PC-3 (cell line): Measurements from ENCODE around the gene WWP2. TPM values are rescaled to one million over a fixed set of nuclear protein-coding genes. Genes with fewer than 3 reads are reported as not detected.

Source experiments
- ATAC-seq: fragments of 200-7000 bp; cut with Tn5 transposase; 2 replicates; pipeline ENCODE4 v1.9.1; 2020; ENCODE audit warnings: mild to moderate bottlenecking, moderate library complexity
- BruUV-seq: library from RNA; stranded (reverse); fragments of 400-500 nt; replicated peaks from 2 replicates; lab custom pipeline; 2021; lab: Mats Ljungman, UMichigan
- CTCF ChIA-PET: fragments of 300-600 bp; sonication (Branson Sonifier 250); formaldehyde crosslinking; loops from one replicate; lab custom pipeline; 2022; ENCODE audit warnings: antibody characterized with exemption; lab: Charles Lee
- POLR2A ChIA-PET: fragments of 300-600 bp; sonication (Branson Sonifier 250); formaldehyde crosslinking; loops from one replicate; lab custom pipeline; 2022; ENCODE audit warnings: antibody characterized with exemption; ENCODE audit not compliant: unreplicated experiment; lab: Charles Lee
- DNase-seq: peaks from one replicate; pipeline ENCODE4 v3.0.0-alpha.2; 2015
- H2AFZ ChIP-seq: fragments of 300-600 bp; sonication (generic); 2 replicates; pipeline ENCODE4 v1.6.0; 2016; ENCODE audit warnings: antibody characterized with exemption, low read length
- H3F3A ChIP-seq: fragments of 300-600 bp; sonication (generic); one replicate; pipeline ENCODE4 v1.6.0; 2017; ENCODE audit warnings: antibody characterized with exemption, low read length, control low read depth, mild to moderate bottlenecking; ENCODE audit not compliant: unreplicated experiment
- H3K27ac ChIP-seq: fragments of 300-600 bp; sonication (generic); 2 replicates; pipeline ENCODE4 v1.5.1; 2016; ENCODE audit warnings: mild to moderate bottlenecking, low read length
- H3K27me3 ChIP-seq: fragments of 300-600 bp; sonication (generic); 2 replicates; pipeline ENCODE4 v1.6.1; 2016; ENCODE audit warnings: low read length, mixed read lengths
- H3K36me3 ChIP-seq: fragments of 300-600 bp; sonication (generic); 2 replicates; pipeline ENCODE4 v1.6.1; 2016; ENCODE audit warnings: low read depth, mixed run types, low read length, mixed read lengths
- H3K4me1 ChIP-seq: fragments of 300-600 bp; sonication (generic); 2 replicates; pipeline ENCODE4 v1.5.1; 2016; ENCODE audit warnings: low read length; ENCODE audit not compliant: insufficient read depth
- H3K4me2 ChIP-seq: fragments of 300-600 bp; sonication (generic); 2 replicates; pipeline ENCODE4 v1.6.0; 2016; ENCODE audit warnings: low read length
- H3K4me3 ChIP-seq: fragments of 300-600 bp; sonication (generic); 2 replicates; pipeline ENCODE4 v1.5.1; 2016; ENCODE audit warnings: mild to moderate bottlenecking, low read length, mixed read lengths
- H3K79me2 ChIP-seq: fragments of 300-600 bp; sonication (generic); 2 replicates; pipeline ENCODE4 v1.6.1; 2017; ENCODE audit warnings: low read length, mixed read lengths
- H3K9ac ChIP-seq: fragments of 300-600 bp; sonication (generic); 2 replicates; pipeline ENCODE4 v1.6.0; 2016; ENCODE audit warnings: mild to moderate bottlenecking, low read length
- H3K9me2 ChIP-seq: fragments of 300-600 bp; sonication (generic); replicated peaks from 2 replicates; pipeline ENCODE4 v1.6.1; 2016; ENCODE audit warnings: mixed run types, low read length, mixed read lengths
- H3K9me3 ChIP-seq: fragments of 300-600 bp; sonication (generic); 2 replicates; pipeline ENCODE4 v1.6.1; 2016; ENCODE audit warnings: low read length, mixed read lengths
- H4K20me1 ChIP-seq: fragments of 300-600 bp; sonication (generic); 2 replicates; pipeline ENCODE4 v1.6.1; 2016; ENCODE audit warnings: low read length, mixed read lengths
- CTCF ChIP-seq: fragments of 300-600 bp; sonication (generic); conservative IDR thresholded peaks from 2 replicates; pipeline ENCODE4 v1.5.1; 2017; ENCODE audit warnings: antibody characterized with exemption, low read depth, mild to moderate bottlenecking, low read length
- EZH2 ChIP-seq: fragments of 300-600 bp; sonication (generic); IDR thresholded peaks from one replicate; pipeline ENCODE4 v1.6.1; 2017; ENCODE audit warnings: antibody characterized with exemption, mild to moderate bottlenecking, low read length; ENCODE audit not compliant: unreplicated experiment
- EZH2phosphoT487 ChIP-seq: fragments of 300-600 bp; sonication (generic); IDR thresholded peaks from 2 replicates; pipeline ENCODE4 v1.6.1; 2018; ENCODE audit warnings: mild to moderate bottlenecking, antibody characterized with exemption, low read length, borderline replicate concordance
- intact Hi-C: fragments of 100-400 bp; cut with micrococcal nuclease; formaldehyde crosslinking; loops from 2 replicates; pipeline ENCODE4 v1.9.0; 2023
- total RNA-seq: library from RNA; depleted of rRNA; stranded (reverse); fragments of >200 nt; gene quantifications from 2 replicates; pipeline ENCODE4 v1.2.3, GENCODE V29; 2014

WWP2 gene
- total RNA-seq, 1 experiment from 2014 or later: 15.8 TPM

DNA sequence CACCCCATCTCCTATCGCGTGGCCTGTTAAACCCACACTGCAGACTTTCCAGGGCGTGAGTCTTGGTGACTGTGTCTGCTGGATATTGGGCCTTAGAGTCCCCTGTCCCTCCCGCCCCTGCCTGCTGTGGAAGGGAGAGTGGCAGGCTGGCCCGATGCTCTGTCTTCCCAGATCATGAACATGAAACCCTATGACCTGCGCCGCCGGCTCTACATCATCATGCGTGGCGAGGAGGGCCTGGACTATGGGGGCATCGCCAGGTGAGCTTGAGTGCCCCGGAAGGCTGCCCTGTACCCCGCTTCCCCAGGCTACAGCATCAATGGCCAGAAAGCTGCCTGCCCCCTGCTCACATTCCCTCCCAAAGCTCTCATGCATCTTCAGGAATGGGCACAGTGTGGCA lies 169.5 kb downstream of the WWP2 start:
- ChIA-PET POLR2A (no interaction called here), CTCF (no interaction called here)
- intact Hi-C loops: no loop called here
- Histone ChIP-seq H3K36me3 (no peaks in the 10 kb centered on the region), H3K4me2 (no peak overlapping the region), H2AFZ (no peak overlapping the region), H3K9me2 (no peaks in the 10 kb centered on the region), H3K9me3 (no peaks in the 10 kb centered on the region), H3K9ac (no peak overlapping the region), H3K27me3 (no peaks in the 10 kb centered on the region), H3K79me2 (no peaks in the 10 kb centered on the region), H3F3A (no peaks in the 10 kb centered on the region), H3K4me3 (no peak overlapping the region), H3K27ac (no peak overlapping the region), H3K4me1 (no peaks in the 10 kb centered on the region), H4K20me1 (no peaks in the 10 kb centered on the region)
- BruUV-seq: no TSS peak
- ATAC-seq: no peak
- no peak for DNase-seq
- TF ChIP-seq EZH2: no peak
- no peak for TF ChIP-seq CTCF
- TF ChIP-seq EZH2phosphoT487: no peak

GRCh38 chr16:69932228-69932627 lies 170.1 kb downstream of the WWP2 start:
- Histone ChIP-seq H3K79me2 (no peaks in the 10 kb centered on the region), H3F3A (no peaks in the 10 kb centered on the region), H3K36me3 (no peaks in the 10 kb centered on the region), H3K27ac (no peak overlapping the region), H3K9me3 (no peaks in the 10 kb centered on the region), H3K9me2 (no peaks in the 10 kb centered on the region), H4K20me1 (no peaks in the 10 kb centered on the region), H3K4me1 (no peaks in the 10 kb centered on the region), H2AFZ (no peak overlapping the region), H3K9ac (no peak overlapping the region), H3K4me3 (no peak overlapping the region), H3K4me2 (no peak overlapping the region), H3K27me3 (no peaks in the 10 kb centered on the region)
- POLR2A ChIA-PET: no interaction called here
- intact Hi-C loops: no loop called here
- CTCF ChIA-PET: no interaction called here
- DNase-seq (no peak), ATAC-seq (no peak)
- no TSS peak for BruUV-seq
- TF ChIP-seq CTCF: no peak
- no peak for TF ChIP-seq EZH2
- no peak for TF ChIP-seq EZH2phosphoT487

DNA sequence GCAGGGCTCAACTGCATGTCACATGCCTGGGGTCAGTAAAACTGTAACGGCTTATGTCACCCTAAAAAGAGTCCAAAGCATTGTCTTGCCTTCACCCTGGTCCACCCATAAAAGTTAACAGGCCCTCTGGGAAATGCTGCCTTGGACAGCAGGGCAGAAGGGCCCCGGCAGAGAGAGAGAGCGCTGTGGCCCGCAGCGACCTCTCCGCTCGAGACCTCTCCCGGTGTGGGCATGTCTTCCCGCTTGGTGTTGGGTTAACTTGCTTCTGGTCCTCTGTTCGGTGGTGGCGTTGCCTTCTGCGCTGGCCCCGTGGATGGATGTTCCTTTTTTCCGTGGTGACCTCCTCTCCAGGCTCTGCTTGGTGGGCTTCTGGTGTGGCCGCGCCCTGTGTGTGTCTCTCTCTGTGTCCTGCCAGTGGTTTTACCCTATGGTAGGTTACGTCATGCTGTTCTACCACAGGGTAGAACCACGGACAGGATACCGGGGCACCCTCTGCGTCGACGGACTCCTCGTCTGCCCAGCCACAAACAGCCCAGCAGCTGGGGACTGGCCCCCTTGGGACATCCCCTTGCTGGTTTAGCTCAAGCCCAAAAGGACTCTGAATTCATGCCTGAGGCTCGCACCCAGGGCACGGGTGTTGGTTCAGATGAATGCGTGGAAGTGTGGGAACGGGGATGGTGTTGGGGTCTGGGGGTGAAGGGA lies 170.7 kb downstream of the WWP2 start:
- intact Hi-C loops: no loop called here
- no peaks in the 10 kb centered on the region for H3K36me3 ChIP-seq
- H3K79me2 ChIP-seq: no peaks in the 10 kb centered on the region
- ChIA-PET POLR2A (no interaction called here), CTCF (no interaction called here)
- H3K27me3 ChIP-seq: no peaks in the 10 kb centered on the region
- no peaks in the 10 kb centered on the region for H3K9me2 ChIP-seq
- no peaks in the 10 kb centered on the region for H3K9me3 ChIP-seq
- DNase-seq: no peak
- no peak overlapping the region for H2AFZ ChIP-seq
- no peak overlapping the region for H3K27ac ChIP-seq
- BruUV-seq: no TSS peak
- no peak for ATAC-seq
- H3K4me1 ChIP-seq: no peaks in the 10 kb centered on the region
- H3F3A ChIP-seq: no peaks in the 10 kb centered on the region
- H3K4me3 ChIP-seq: no peak overlapping the region
- H3K9ac ChIP-seq: no peak overlapping the region
- H4K20me1 ChIP-seq: no peaks in the 10 kb centered on the region
- TF ChIP-seq CTCF: no peak
- no peak for TF ChIP-seq EZH2phosphoT487
- no peak for TF ChIP-seq EZH2
- no peak overlapping the region for H3K4me2 ChIP-seq
